Measurements from ENCODE around the gene LYPD6B. TPM values are rescaled to one million over a fixed set of nuclear protein-coding genes. Genes with fewer than 3 reads are reported as not detected.

LYPD6B gene
- total and polyA plus RNA-seq, 2 donors (not counting 1 experiment from before 2014, with no cell fraction given), result 1.5 to 2.7 TPM

DNA sequence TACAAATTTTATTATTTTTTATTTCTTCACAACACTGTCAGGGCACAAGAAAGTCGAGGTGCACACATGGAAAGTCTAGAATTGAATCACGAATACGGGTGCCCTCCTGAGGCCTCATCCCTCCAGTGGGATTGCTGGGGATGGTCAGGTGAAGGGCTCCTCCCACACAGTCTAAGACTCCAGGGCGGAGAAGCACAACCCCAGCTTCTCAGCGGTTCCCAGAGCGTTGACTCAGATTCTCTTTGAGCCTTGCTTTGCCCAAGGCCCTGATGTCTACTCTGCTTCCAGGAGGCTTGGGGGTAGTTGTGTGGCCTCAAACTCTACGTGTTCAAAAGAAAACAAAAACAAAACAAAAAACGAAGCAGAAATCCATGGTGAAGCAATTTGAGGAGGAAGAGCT is 108.4 kb downstream of the LYPD6B start:
- Histone ChIP-seq H3K36me3 (replicated peaks in 1 of 2; ENCODE audit: control extremely low read depth in 1 of 2, control insufficient read depth in 1 of 2, extremely low read depth in 1 of 2, insufficient read depth in 2 of 2, low read length in 1 of 2) (no peaks in the 10 kb centered on the region), H3K27ac (ENCODE audit: low read length in 2 of 2) (no peak overlapping the region), H4K20me1 (ENCODE audit: control insufficient read depth, insufficient read depth, low read length, poor library complexity, severe bottlenecking) (no peaks in the 10 kb centered on the region), H3K27me3 (replicated peaks in 1 of 4; ENCODE audit: control extremely low read depth in 1 of 4, control insufficient read depth in 3 of 4, insufficient read depth in 4 of 4, low read length in 3 of 4) (peaks cover 0 to 14% (median 7%) of the 10 kb centered on the region in 4 experiments), H3K4me1 (ENCODE audit: control insufficient read depth in 2 of 2, insufficient read depth in 2 of 2, low read length in 2 of 2) (peaks cover 7 to 16% of the 10 kb centered on the region in 2 donors), H3K79me2 (ENCODE audit: control insufficient read depth, insufficient read depth, low read length) (no peaks in the 10 kb centered on the region), H3K9ac (ENCODE audit: low read length) (no peak overlapping the region), H2AFZ (ENCODE audit: insufficient read depth, low read depth, low read length, poor library complexity, severe bottlenecking) (no peak overlapping the region), H3K9me3 (ENCODE audit: control extremely low read depth in 1 of 3, control insufficient read depth in 2 of 3, insufficient read depth in 1 of 3, low read length in 2 of 3) (no peaks in the 10 kb centered on the region), H3K4me2 (replicated peaks; ENCODE audit: low read depth, low read length, poor library complexity, severe bottlenecking) (no peak overlapping the region), H3K4me3 (ENCODE audit: control extremely low read depth in 1 of 5, extremely low read depth in 1 of 5, insufficient read depth in 1 of 5, low read depth in 2 of 5, low read length in 4 of 5) (no peak overlapping the region)
- Mint-ChIP-seq H3K9me3 (ENCODE audit: insufficient read depth) (no peaks in the 10 kb centered on the region), H3K4me1 (peaks cover 15% of the 10 kb centered on the region), H3K27me3 (peaks cover 51% of the 10 kb centered on the region), H3K27ac (no peak overlapping the region), H3K4me3 (no peak overlapping the region)
- ATAC-seq (ENCODE audit: low read depth) (no peak), DNase-seq (no peak)
- ChIA-PET CTCF (no interaction called here), POLR2A (no interaction called here)
- no peak for TF ChIP-seq EZH2 (IDR thresholded peaks at IDR 0.05; ENCODE audit: borderline replicate concordance, insufficient read depth, low read depth, low read length, poor library complexity, severe bottlenecking)
- TF ChIP-seq, protein P1, sequence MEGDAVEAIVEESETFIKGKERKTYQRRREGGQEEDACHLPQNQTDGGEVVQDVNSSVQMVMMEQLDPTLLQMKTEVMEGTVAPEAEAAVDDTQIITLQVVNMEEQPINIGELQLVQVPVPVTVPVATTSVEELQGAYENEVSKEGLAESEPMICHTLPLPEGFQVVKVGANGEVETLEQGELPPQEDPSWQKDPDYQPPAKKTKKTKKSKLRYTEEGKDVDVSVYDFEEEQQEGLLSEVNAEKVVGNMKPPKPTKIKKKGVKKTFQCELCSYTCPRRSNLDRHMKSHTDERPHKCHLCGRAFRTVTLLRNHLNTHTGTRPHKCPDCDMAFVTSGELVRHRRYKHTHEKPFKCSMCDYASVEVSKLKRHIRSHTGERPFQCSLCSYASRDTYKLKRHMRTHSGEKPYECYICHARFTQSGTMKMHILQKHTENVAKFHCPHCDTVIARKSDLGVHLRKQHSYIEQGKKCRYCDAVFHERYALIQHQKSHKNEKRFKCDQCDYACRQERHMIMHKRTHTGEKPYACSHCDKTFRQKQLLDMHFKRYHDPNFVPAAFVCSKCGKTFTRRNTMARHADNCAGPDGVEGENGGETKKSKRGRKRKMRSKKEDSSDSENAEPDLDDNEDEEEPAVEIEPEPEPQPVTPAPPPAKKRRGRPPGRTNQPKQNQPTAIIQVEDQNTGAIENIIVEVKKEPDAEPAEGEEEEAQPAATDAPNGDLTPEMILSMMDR (IDR thresholded peaks at IDR 0.05), result no peak
- 94% methylated on average over 3 of the region's 8 CpGs for WGBS (ENCODE audit: insufficient coverage)
- intact Hi-C loops (cut with micrococcal nuclease), result no loop called here

DNA sequence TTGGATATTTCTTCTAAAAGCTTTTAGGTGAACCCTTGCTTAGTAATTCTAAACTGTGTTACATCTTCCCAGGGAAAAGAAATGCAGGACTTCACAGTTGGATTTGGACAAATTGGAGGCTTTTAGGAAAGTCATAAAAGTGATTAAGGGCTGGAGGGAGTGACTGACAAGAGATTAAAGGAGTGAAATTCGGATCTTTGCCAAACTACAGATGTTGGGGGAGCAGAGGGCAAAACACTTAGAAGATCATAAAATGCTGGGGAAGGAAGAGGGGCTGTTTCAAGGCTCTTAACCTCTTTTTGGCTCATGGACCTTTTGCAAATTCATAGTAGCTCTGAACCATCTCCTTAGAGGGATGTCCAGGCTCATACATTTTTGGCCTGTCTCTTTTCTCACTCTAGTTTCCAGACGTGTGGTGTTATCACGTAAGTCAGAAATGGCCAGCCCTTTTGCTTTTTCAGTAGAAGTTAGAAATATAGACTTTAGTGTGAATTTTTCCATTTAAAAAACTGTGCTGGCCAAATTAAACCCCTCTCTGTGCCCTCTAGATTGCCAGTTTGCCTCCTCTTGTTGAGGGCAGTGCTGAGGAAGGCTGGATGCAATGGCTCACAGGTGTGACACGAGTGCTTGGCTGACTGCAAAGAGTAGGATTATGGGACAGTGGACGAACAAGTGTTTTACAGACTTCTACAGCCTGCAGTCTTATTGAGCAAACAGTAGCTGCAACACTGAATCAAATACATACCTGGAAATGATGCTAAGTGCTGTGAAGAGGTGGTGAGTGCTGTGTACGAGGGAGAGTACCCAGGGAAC is 109.9 kb downstream of the LYPD6B start:
- TF ChIP-seq, protein P1 (IDR thresholded peaks at IDR 0.05), result no peak
- no peak for TF ChIP-seq EZH2 (IDR thresholded peaks at IDR 0.05; ENCODE audit: borderline replicate concordance, insufficient read depth, low read depth, low read length, poor library complexity, severe bottlenecking)
- no peak overlapping the region for H3K27ac Mint-ChIP-seq
- POLR2A ChIA-PET, result no interaction called here

More for the DNA sequence above, 109.9 kb downstream of the LYPD6B start:
- Histone ChIP-seq H3K4me3 (ENCODE audit: control extremely low read depth in 1 of 5, extremely low read depth in 1 of 5, insufficient read depth in 1 of 5, low read depth in 2 of 5, low read length in 4 of 5) (no peak overlapping the region), H3K9me3 (ENCODE audit: control extremely low read depth in 1 of 3, control insufficient read depth in 2 of 3, insufficient read depth in 1 of 3, low read length in 2 of 3) (no peaks in the 10 kb centered on the region), H3K27me3 (replicated peaks in 1 of 4; ENCODE audit: control extremely low read depth in 1 of 4, control insufficient read depth in 3 of 4, insufficient read depth in 4 of 4, low read length in 3 of 4) (peaks cover 0 to 23% (median 11%) of the 10 kb centered on the region in 4 experiments), H3K79me2 (ENCODE audit: control insufficient read depth, insufficient read depth, low read length) (no peaks in the 10 kb centered on the region), H3K27ac (ENCODE audit: low read length in 2 of 2) (no peak overlapping the region), H4K20me1 (ENCODE audit: control insufficient read depth, insufficient read depth, low read length, poor library complexity, severe bottlenecking) (no peaks in the 10 kb centered on the region), H3K36me3 (replicated peaks in 1 of 2; ENCODE audit: control extremely low read depth in 1 of 2, control insufficient read depth in 1 of 2, extremely low read depth in 1 of 2, insufficient read depth in 2 of 2, low read length in 1 of 2) (no peaks in the 10 kb centered on the region), H3K4me1 (ENCODE audit: control insufficient read depth in 2 of 2, insufficient read depth in 2 of 2, low read length in 2 of 2) (peaks cover 10 to 23% of the 10 kb centered on the region in 2 donors), H3K4me2 (replicated peaks; ENCODE audit: low read depth, low read length, poor library complexity, severe bottlenecking) (no peak overlapping the region), H2AFZ (ENCODE audit: insufficient read depth, low read depth, low read length, poor library complexity, severe bottlenecking) (no peak overlapping the region), H3K9ac (ENCODE audit: low read length) (no peak overlapping the region)
- ATAC-seq (ENCODE audit: low read depth) (no peak), DNase-seq (no peak)
- no peaks in the 10 kb centered on the region for H3K9me3 Mint-ChIP-seq (ENCODE audit: insufficient read depth)
- WGBS (ENCODE audit: insufficient coverage), result 44% methylated on average over 2 of the region's 6 CpGs
- intact Hi-C loops (cut with micrococcal nuclease), result no loop called here
- H3K4me1 Mint-ChIP-seq, result peaks cover 20% of the 10 kb centered on the region
- no peak overlapping the region for H3K4me3 Mint-ChIP-seq
- H3K27me3 Mint-ChIP-seq, result peaks cover 58% of the 10 kb centered on the region
- CTCF ChIA-PET, result no interaction called here

Measured in B cell (primary cell).